ENCODE measurements around the gene LIMS1.

DNA sequence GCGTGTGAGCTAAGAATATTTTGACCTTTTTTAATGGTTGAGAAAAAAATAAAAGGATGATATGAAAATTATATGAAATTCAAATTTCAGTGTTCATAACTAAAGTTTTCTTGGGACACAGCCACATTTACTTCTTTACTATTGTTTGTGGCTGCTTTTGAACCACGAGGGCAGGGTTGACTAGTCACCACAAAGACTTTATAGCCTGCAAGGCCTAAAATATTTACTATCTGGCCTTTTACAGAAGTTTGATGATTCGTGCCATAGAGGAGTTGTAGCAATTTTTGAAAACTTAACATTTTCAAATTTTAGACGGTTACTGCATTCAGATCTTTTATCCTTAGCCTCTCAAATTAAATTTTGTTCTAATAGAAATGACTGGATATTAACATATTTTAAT, 69.9 kb downstream of the LIMS1 start:
- TF ChIP-seq FOXM1 (IDR thresholded peaks at IDR 0.05; ENCODE audit: borderline replicate concordance): no peak
- TF ChIP-seq BHLHE40 (IDR thresholded peaks at IDR 0.05; ENCODE audit: borderline replicate concordance): no peak
- TF ChIP-seq TARDBP (IDR thresholded peaks at IDR 0.05): no peak
- TF ChIP-seq SUZ12 (IDR thresholded peaks at IDR 0.05): no peak
- no peak for TF ChIP-seq PKNOX1 (IDR thresholded peaks at IDR 0.05)
- TF ChIP-seq CTBP1 (IDR thresholded peaks at IDR 0.05; ENCODE audit: borderline replicate concordance): no peak
- TF ChIP-seq SP1 (IDR thresholded peaks at IDR 0.05): no peak
- no peak for TF ChIP-seq FOXA1 (IDR thresholded peaks at IDR 0.05)
- TF ChIP-seq LEF1 (IDR thresholded peaks at IDR 0.05; ENCODE audit: borderline replicate concordance): no peak
